Measurements from ENCODE around the gene KCNJ5. TPM values are rescaled to one million over a fixed set of nuclear protein-coding genes. Genes with fewer than 3 reads are reported as not detected.

The KCNJ5 gene
- polyA plus RNA-seq, 3 donors, result 4.3 to 5.3 (median 4.8) TPM

DNA sequence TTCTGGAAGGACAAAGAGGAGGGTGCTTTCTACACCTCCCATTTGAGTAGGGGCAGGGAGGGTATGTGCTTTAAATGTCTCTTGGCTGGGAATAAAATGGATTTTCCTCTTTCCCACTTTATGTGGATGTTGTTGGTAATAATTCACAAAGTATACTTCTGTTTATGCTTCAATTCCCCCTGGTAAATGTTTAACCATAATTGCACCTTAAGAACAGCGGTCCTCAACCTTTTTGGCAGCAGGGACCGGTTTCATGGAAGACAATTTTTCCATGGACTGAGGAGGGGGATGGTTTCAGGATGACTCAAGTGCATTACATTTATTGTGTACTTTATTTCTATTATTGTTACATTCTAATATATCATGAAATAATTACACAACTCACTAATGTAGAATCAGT lies 55.5 kb downstream of the KCNJ5 start:
- no peak for DNase-seq (ENCODE audit: low read depth in 3 of 3, low spot score in 2 of 3)

DNA sequence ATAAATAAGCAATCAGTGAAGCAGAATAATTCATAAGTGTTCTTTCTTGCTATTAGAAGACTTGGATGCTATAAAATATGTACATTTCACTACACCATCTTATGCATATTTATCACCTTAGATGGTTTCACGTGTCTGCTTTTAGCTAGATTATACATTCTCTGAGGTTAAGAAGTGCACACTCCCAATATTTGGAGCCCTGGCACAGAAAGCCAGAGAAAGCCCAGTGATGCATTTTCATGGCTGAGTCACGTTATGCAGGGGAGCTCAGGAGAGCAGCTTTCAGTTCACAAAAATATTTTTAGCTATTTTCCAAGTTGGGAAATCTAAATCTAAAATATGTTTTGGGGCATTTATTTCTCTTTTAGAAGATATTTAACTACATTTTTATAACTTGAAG lies 56.6 kb downstream of the KCNJ5 start:
- no peak for DNase-seq (ENCODE audit: low read depth in 3 of 3, low spot score in 2 of 3)

GRCh38 chr11:128948583-128948982 lies 57.4 kb downstream of the KCNJ5 start:
- no peak for DNase-seq (ENCODE audit: low read depth in 3 of 3, low spot score in 2 of 3)

- DNase-seq (ENCODE audit: low read depth in 3 of 3, low spot score in 2 of 3), result no peak
These were observed 58.8 kb downstream of the KCNJ5 start for GRCh38 chr11:128949791-128950454.

GRCh38 chr11:128953151-128953550 lies 62.0 kb downstream of the KCNJ5 start:
- DNase-seq (ENCODE audit: low read depth in 3 of 3, low spot score in 2 of 3), result no peak

DNA sequence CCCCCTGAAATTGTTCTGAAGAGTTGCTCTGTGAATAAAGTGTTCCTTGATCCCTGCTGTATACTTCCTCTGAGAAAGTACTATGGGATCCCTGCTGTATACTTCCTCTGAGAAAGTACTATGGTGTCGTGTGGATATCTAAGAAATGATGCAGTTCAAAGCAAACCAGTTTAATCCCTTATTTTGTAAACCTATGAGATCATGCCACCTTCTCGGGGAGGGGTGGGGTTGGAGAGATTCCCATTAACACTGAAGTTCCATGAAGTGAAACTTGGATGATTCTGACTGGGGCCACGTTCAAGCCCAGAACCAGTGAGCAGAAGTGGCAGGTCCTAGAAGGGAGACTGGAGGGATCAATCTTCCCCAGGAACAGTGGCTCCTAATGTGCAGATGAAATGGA lies 64.5 kb downstream of the KCNJ5 start:
- no peak for DNase-seq (ENCODE audit: low read depth in 3 of 3, low spot score in 2 of 3)

- peak; percentile 73 to 77 (median 73) for DNase-seq (ENCODE audit: low read depth in 3 of 3, low spot score in 2 of 3)
These were observed 65.4 kb downstream of the KCNJ5 start for GRCh38 chr11:128956401-128957201.

- no peak for DNase-seq (ENCODE audit: low read depth in 3 of 3, low spot score in 2 of 3)
These were observed 66.0 kb downstream of the KCNJ5 start for GRCh38 chr11:128957202-128957482.

- no peak for DNase-seq (ENCODE audit: low read depth in 3 of 3, low spot score in 2 of 3)
These were observed 70.5 kb downstream of the KCNJ5 start for GRCh38 chr11:128961645-128962044.

DNA sequence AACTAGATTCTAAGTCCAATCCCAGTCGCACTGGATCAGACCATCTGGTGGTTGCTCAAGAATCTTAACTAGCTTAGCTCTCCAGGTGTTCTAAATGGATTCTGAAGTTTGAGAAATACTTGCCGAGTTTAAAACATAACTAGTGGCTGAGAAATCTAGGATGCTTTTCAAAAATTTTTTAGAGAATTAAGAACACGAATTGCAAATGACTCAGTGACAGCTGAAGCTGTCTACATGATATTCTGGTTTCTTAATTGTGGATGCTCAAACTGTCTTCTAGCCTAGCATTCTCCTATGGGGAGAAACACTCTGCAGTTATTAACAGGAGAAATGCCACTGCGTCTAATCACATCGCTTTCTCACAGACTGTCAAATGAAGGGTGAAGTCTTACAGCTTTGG lies 71.7 kb downstream of the KCNJ5 start:
- no peak for DNase-seq (ENCODE audit: low read depth in 3 of 3, low spot score in 2 of 3)

GRCh38 chr11:128963744-128964325 lies 72.7 kb downstream of the KCNJ5 start:
- no peak for DNase-seq (ENCODE audit: low read depth in 3 of 3, low spot score in 2 of 3)

DNA sequence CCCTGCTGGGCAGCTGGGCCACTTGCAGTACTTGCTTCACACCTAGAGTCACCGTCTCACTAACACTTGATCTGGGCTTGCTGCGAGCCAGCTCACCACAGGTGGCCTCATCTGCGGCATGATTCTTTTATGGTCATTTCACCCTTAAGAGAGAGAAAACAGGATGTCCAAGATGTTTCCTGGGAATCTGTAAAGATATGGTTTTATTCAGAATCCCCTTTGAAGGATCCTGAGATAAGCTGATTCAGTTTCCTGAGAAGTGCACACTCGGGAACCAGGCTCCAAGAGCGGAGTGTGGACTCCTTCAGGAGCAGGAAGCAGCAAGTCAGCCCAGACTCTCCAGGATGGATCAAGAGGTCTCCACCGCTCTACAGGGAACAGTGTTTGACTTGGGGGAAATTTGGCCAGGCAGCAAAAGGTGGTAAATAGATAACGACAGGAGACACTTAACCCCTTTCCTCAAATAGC lies 73.3 kb downstream of the KCNJ5 start:
- no peak for DNase-seq (ENCODE audit: low read depth in 3 of 3, low spot score in 2 of 3)

GRCh38 chr11:128965485-128965884 lies 74.3 kb downstream of the KCNJ5 start:
- DNase-seq (ENCODE audit: low read depth in 3 of 3, low spot score in 2 of 3), result no peak

DNA sequence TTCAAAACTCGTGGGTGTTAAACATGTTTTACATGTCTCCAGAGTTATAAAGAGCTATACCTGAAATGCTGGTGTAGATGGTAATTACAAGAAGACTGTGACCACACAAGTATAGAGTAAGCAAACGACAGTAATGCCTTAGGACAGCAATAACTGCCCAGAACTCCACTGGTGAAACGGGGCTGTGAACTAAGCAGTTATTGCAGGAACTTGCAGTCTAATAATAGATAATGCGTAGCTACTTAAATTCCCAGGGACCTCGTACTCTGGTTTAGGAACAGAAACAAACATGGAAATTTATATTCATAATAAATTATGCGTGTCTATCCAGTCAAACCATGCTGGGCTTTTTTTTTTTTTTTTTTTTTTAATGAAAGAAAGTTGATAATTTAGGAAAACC lies 76.4 kb downstream of the KCNJ5 start:
- DNase-seq (ENCODE audit: low read depth in 3 of 3, low spot score in 2 of 3), result no peak

DNA sequence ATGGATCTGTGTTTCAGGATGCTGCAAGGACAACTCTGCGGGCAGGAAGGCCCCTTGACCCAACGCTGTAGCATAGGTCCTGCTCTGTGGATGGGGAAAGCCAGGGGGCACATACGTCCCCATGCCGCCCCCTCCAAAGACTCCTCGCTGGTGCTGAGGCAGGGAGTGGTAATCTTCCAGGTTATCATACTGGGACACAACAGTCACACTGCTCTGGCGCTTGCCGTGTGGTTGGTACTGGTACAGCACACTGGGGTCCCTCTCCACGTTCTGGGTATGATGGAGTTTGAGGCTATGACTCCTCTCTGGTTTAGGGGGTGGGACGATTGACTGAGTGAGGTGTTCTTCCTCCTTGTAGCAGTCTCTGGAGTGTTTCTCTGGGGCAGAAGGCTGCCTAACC lies 77.8 kb downstream of the KCNJ5 start:
- no peak for DNase-seq (ENCODE audit: low read depth in 3 of 3, low spot score in 2 of 3)

Other genes with a start within 250 kb of the KCNJ5 start
- 10 to 100 TPM; 27.2 to 30.4 (median 29.2) TPM for gene FLI1, start 197.3 kb upstream of the KCNJ5 start, polyA plus RNA-seq (ENCODE audit: insufficient read length in 3 of 3)
- gene KCNJ1, start 24.1 kb upstream of the KCNJ5 start, polyA plus RNA-seq (ENCODE audit: insufficient read length in 3 of 3), result 100 to 1,000 TPM; 101 to 121 (median 109) TPM
- 1 to 10 TPM in 1 of 3 donors, under 1 TPM in 2; 0.76 to 1.0 (median 0.89) TPM for gene TP53AIP1, start 51.5 kb downstream of the KCNJ5 start, polyA plus RNA-seq (ENCODE audit: insufficient read length in 3 of 3)